ENCODE results near the gene SMU1.
"Not testable (repeated sequence)": the region's sequence is repeated elsewhere in the genome, so short reads cannot be mapped to it uniquely, and the experiment has no call there.

SMU1 gene

GRCh38 chr9:33099754-33100153 is 23.3 kb upstream of the SMU1 start:
- DNase-seq (ENCODE audit: extremely low read depth, low read depth) = no peak
- no peak for TF ChIP-seq CTCF (IDR thresholded peaks at IDR 0.05; ENCODE audit: low read depth, low read length)

- TF ChIP-seq CTCF (IDR thresholded peaks at IDR 0.05; ENCODE audit: low read depth, low read length) = no peak
Observed at GRCh38 chr9:33097192-33097591, 20.7 kb upstream of the SMU1 start.

GRCh38 chr9:33092634-33093033 is 16.2 kb upstream of the SMU1 start:
- DNase-seq (ENCODE audit: extremely low read depth, low read depth) = no peak

More at GRCh38 chr9:33097192-33097591, 20.7 kb upstream of the SMU1 start:
- DNase-seq (ENCODE audit: extremely low read depth, low read depth) = no peak

GRCh38 chr9:33085672-33086071 is 9.2 kb upstream of the SMU1 start:
- DNase-seq (ENCODE audit: extremely low read depth, low read depth) = not testable (repeated sequence)

More at GRCh38 chr9:33092634-33093033, 16.2 kb upstream of the SMU1 start:
- TF ChIP-seq CTCF (IDR thresholded peaks at IDR 0.05; ENCODE audit: low read depth, low read length) = no peak

- no peak for DNase-seq (ENCODE audit: extremely low read depth, low read depth)
- TF ChIP-seq CTCF (IDR thresholded peaks at IDR 0.05; ENCODE audit: low read depth, low read length) = no peak
Observed at GRCh38 chr9:33082538-33083326, 6.3 kb upstream of the SMU1 start.

- no peak for DNase-seq (ENCODE audit: extremely low read depth, low read depth)
- no peak for TF ChIP-seq CTCF (IDR thresholded peaks at IDR 0.05; ENCODE audit: low read depth, low read length)
Observed at GRCh38 chr9:33082128-33082527, 5.7 kb upstream of the SMU1 start.

GRCh38 chr9:33081128-33081851 is 4.8 kb upstream of the SMU1 start:
- DNase-seq (ENCODE audit: extremely low read depth, low read depth) = peak; percentile 79
- TF ChIP-seq CTCF (IDR thresholded peaks at IDR 0.05; ENCODE audit: low read depth, low read length) = peak; percentile 71

All from AG09319 (cell line).